ENCODE measurements around the gene LCNL1. TPM values are rescaled to one million over a fixed set of nuclear protein-coding genes. Genes with fewer than 3 reads are reported as not detected.
A peak's percentile ranks its signal among the peaks of the same experiment; 100 is the strongest.

The LCNL1 gene
- total RNA-seq, 1 donor from 2014 or later: 2.0 TPM

- intact Hi-C loops (cut with DNase I): no loop called here
- Histone ChIP-seq H3K27ac (peak overlapping the region; percentile 87), H3K9me3 (no peaks in the 10 kb centered on the region), H3K4me1 (peaks cover 43% of the 10 kb centered on the region), H3K4me3 (no peak overlapping the region), H3K27me3 (no peaks in the 10 kb centered on the region), H3K36me3 (no peaks in the 10 kb centered on the region)
- DNase-seq (ENCODE audit: extremely low spot score in 2 of 2): no peak
- TF ChIP-seq, protein P1, sequence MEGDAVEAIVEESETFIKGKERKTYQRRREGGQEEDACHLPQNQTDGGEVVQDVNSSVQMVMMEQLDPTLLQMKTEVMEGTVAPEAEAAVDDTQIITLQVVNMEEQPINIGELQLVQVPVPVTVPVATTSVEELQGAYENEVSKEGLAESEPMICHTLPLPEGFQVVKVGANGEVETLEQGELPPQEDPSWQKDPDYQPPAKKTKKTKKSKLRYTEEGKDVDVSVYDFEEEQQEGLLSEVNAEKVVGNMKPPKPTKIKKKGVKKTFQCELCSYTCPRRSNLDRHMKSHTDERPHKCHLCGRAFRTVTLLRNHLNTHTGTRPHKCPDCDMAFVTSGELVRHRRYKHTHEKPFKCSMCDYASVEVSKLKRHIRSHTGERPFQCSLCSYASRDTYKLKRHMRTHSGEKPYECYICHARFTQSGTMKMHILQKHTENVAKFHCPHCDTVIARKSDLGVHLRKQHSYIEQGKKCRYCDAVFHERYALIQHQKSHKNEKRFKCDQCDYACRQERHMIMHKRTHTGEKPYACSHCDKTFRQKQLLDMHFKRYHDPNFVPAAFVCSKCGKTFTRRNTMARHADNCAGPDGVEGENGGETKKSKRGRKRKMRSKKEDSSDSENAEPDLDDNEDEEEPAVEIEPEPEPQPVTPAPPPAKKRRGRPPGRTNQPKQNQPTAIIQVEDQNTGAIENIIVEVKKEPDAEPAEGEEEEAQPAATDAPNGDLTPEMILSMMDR (IDR thresholded peaks at IDR 0.05): no peak
- TF ChIP-seq POLR2AphosphoS5 (IDR thresholded peaks at IDR 0.05; ENCODE audit: insufficient read depth in 1 of 2, low read depth in 1 of 2) (no peak), POLR2A (IDR thresholded peaks at IDR 0.05) (no peak)
Measured at GRCh38 chr9:136975644-136976043, 7.1 kb upstream of the LCNL1 start.

DNA sequence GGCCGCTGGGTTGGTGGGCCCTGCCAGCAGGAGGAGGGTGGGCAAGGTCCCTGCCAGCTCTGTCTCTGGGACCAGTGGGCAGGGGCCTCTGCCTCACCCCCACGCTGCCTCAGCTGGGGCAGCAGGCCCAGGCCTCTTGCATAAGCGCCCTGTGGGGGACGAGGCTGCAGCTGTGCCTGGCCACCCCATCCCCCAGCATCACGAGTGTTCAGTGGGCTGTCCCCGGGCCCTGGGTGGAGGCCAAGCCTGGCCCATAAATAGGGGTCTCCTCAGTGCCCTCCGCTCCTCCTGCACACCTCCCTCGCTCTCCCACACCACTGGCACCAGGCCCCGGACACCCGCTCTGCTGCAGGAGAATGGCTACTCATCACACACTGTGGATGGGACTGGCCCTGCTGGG lies 5.6 kb upstream of the LCNL1 start, which contains the start of gene PTGDS:
PTGDS (plus strand) TSS at position 282 of the 400 bp plus-strand sequence; CDS start at position 357, 75 bp downstream.
- Histone ChIP-seq H3K27ac (peak within 1 kb of the TSS; percentile 87), H3K4me1 (peaks cover 50% of the 10 kb centered on the region), H3K4me3 (peak within 1 kb of the TSS; percentile 49 to 59), H3K36me3 (no peaks in the 10 kb centered on the region), H3K27me3 (no peaks in the 10 kb centered on the region), H3K9me3 (no peaks in the 10 kb centered on the region)
- DNase-seq (ENCODE audit: extremely low spot score in 2 of 2): no peak
- intact Hi-C loops (cut with DNase I): no loop called here
- peak; percentile 31 to 91 for TF ChIP-seq POLR2AphosphoS5 (IDR thresholded peaks at IDR 0.05; ENCODE audit: insufficient read depth in 1 of 2, low read depth in 1 of 2)
- TF ChIP-seq POLR2A (IDR thresholded peaks at IDR 0.05): peak in 1 of 2 donors; percentile 37
- TF ChIP-seq, protein P1 (IDR thresholded peaks at IDR 0.05): no peak

DNA sequence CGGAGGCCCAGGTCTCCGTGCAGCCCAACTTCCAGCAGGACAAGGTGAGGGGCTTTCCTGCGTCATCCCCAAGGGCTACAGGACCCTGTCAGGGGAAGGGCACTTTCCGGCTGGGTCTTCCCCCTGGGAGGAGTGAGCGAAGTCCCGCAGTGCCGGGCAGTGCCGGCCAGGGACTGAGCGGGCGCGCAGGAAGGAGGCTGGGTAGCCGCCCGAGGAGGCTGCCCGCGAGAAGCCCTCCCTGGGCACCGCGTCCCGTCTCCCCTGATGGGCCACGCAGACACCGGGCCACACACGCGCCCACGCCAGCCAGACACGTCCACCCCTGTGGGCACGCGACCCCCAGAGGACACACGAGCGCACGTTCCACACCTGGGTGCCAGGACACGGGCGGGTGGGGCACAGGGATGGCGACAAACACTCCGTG lies 5.1 kb upstream of the LCNL1 start:
- no peak for DNase-seq (ENCODE audit: extremely low spot score in 2 of 2)
- H3K9me3 ChIP-seq: no peaks in the 10 kb centered on the region
- H3K27me3 ChIP-seq: no peaks in the 10 kb centered on the region
- H3K27ac ChIP-seq: peak overlapping the region; percentile 87
- H3K36me3 ChIP-seq: no peaks in the 10 kb centered on the region
- peaks cover 50% of the 10 kb centered on the region for H3K4me1 ChIP-seq
- intact Hi-C loops (cut with DNase I): no loop called here
- TF ChIP-seq POLR2AphosphoS5 (IDR thresholded peaks at IDR 0.05; ENCODE audit: insufficient read depth in 1 of 2, low read depth in 1 of 2) (peak in 1 of 2 donors; percentile 49), POLR2A (IDR thresholded peaks at IDR 0.05) (no peak)
- TF ChIP-seq, protein P1 (IDR thresholded peaks at IDR 0.05): no peak
- peak overlapping the region; percentile 49 to 59 for H3K4me3 ChIP-seq

GRCh38 chr9:136978073-136978864 lies 4.5 kb upstream of the LCNL1 start:
- Histone ChIP-seq H3K4me1 (peaks cover 50% of the 10 kb centered on the region), H3K4me3 (peak overlapping the region; percentile 49 to 59), H3K36me3 (no peaks in the 10 kb centered on the region), H3K27ac (peak overlapping the region; percentile 87), H3K27me3 (no peaks in the 10 kb centered on the region), H3K9me3 (no peaks in the 10 kb centered on the region)
- TF ChIP-seq POLR2A (IDR thresholded peaks at IDR 0.05) (peak in 1 of 2 donors; percentile 29), POLR2AphosphoS5 (IDR thresholded peaks at IDR 0.05; ENCODE audit: insufficient read depth in 1 of 2, low read depth in 1 of 2) (no peak)
- intact Hi-C loops (cut with DNase I): no loop called here
- no peak for DNase-seq (ENCODE audit: extremely low spot score in 2 of 2)

GRCh38 chr9:136978865-136979544 lies 3.8 kb upstream of the LCNL1 start:
- Histone ChIP-seq H3K27me3 (no peaks in the 10 kb centered on the region), H3K36me3 (no peaks in the 10 kb centered on the region), H3K9me3 (no peaks in the 10 kb centered on the region), H3K27ac (peak overlapping the region; percentile 87), H3K4me1 (peaks cover 50% of the 10 kb centered on the region), H3K4me3 (no peak overlapping the region)
- no peak for DNase-seq (ENCODE audit: extremely low spot score in 2 of 2)
- intact Hi-C loops (cut with DNase I): no loop called here
- TF ChIP-seq, protein P1 (IDR thresholded peaks at IDR 0.05): no peak
- TF ChIP-seq POLR2A (IDR thresholded peaks at IDR 0.05) (no peak), POLR2AphosphoS5 (IDR thresholded peaks at IDR 0.05; ENCODE audit: insufficient read depth in 1 of 2, low read depth in 1 of 2) (no peak)

Data from vagina (tissue), 2 donors.